ENCODE measurements around the gene TMPRSS4. TPM values are rescaled to one million over a fixed set of nuclear protein-coding genes. Genes with fewer than 3 reads are reported as not detected.
A peak's percentile ranks its signal among the peaks of the same experiment; 100 is the strongest.

Gene TMPRSS4
- total RNA-seq, 1 donor from 2014 or later, result not detected

DNA sequence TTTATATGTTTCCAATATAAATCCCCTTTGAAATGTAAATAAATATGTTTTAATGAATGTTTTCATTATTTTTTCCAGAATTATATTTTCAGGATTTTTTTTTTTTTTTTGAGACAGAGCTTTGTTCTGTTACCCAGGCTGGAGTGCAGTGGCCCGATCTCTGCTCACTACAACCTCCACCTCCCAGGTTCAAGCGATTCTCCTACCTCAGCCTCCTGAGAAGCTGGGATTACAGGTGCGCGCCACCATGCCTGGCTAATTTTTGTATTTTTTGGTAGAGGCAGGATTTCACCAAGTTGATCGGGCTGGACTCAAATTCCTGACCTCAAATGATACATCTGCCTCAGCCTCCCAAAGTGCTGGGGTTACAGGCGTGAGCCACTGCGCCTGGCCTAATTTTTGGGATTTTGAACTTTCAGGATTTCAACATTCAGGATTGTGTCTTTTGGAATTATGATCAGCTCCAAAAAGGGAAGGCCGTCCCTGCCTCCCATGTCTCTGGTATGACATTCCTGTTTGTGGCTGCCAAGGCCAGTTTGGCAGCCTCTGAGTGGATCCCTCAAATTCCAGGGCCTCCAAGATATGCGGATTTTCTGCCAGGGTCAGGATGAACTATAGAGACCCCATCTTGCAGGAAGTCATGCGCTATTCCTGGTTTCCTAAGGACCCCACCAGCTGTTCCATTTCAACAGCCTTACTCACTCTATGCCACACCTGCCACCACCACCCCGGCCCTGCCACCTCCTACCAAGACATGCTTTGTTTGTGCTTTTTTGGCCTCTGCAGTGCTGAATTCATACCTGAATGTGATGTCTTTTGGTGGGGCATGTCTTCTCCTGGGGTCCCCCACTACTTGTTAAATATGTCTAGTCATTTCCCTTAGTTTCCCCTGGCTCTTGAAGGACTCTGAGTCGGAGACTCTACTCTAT, 21.9 kb upstream of the TMPRSS4 start:
- H3K27ac ChIP-seq, result no peak overlapping the region
- no peaks in the 10 kb centered on the region for H3K27me3 ChIP-seq
- TF ChIP-seq, protein P1, sequence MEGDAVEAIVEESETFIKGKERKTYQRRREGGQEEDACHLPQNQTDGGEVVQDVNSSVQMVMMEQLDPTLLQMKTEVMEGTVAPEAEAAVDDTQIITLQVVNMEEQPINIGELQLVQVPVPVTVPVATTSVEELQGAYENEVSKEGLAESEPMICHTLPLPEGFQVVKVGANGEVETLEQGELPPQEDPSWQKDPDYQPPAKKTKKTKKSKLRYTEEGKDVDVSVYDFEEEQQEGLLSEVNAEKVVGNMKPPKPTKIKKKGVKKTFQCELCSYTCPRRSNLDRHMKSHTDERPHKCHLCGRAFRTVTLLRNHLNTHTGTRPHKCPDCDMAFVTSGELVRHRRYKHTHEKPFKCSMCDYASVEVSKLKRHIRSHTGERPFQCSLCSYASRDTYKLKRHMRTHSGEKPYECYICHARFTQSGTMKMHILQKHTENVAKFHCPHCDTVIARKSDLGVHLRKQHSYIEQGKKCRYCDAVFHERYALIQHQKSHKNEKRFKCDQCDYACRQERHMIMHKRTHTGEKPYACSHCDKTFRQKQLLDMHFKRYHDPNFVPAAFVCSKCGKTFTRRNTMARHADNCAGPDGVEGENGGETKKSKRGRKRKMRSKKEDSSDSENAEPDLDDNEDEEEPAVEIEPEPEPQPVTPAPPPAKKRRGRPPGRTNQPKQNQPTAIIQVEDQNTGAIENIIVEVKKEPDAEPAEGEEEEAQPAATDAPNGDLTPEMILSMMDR (IDR thresholded peaks at IDR 0.05), result no peak
- intact Hi-C loops (cut with DNase I), result no loop called here
- DNase-seq (ENCODE audit: low spot score in 2 of 2), result peak in 1 of 2 donors; percentile 50
- H3K9me3 ChIP-seq, result no peaks in the 10 kb centered on the region
- H3K4me1 ChIP-seq, result no peaks in the 10 kb centered on the region
- no peak overlapping the region for H3K4me3 ChIP-seq
- no peaks in the 10 kb centered on the region for H3K36me3 ChIP-seq

DNA sequence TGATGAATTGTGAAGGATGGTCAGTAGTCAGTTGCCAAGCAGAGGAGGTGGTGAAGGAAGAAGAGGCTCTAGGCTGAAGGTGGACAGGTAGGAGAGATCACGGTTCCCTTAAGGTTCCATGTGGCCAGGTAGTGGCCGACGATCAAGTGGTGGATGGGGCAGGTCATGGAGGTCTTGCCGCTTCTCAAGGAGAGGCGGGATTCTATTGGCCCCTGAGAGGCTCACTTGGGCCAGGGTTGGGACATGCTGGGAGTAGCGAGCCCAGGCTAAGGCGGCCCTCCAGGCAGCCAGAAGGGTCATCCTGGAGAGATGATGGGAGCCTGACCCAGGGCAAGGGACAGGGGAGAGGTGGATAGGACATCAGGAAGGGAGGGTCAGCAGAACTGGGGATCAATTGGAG, 20.9 kb upstream of the TMPRSS4 start:
- H3K27ac ChIP-seq, result no peak overlapping the region
- DNase-seq (ENCODE audit: low spot score in 2 of 2), result peak in 1 of 2 donors; percentile 21
- H3K9me3 ChIP-seq, result no peaks in the 10 kb centered on the region
- no peaks in the 10 kb centered on the region for H3K27me3 ChIP-seq
- H3K4me1 ChIP-seq, result no peaks in the 10 kb centered on the region
- H3K4me3 ChIP-seq, result no peak overlapping the region
- no peaks in the 10 kb centered on the region for H3K36me3 ChIP-seq
- TF ChIP-seq, protein P1 (IDR thresholded peaks at IDR 0.05), result no peak
- intact Hi-C loops (cut with DNase I), result no loop called here

DNA sequence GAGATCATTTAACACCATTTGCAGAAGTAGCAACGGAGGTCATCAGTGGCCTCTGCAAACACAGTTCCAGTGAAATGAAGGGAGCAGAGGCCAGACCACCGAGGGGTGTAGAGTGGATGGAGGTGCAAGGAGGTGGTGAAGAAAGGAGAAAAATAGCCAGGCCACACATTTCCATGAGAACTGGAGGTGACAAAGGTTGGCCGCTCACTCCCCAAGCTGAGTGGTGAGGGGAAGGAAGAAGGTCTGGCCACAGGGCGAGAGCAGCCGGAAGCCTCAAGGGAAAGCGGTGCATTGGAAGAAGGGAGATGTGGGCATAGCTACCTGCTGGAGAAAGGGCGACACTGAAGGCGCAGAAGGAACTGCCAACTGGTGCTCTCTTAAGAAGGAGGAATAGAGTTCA, 20.1 kb upstream of the TMPRSS4 start:
- H3K4me1 ChIP-seq, result no peaks in the 10 kb centered on the region
- intact Hi-C loops (cut with DNase I), result no loop called here
- H3K36me3 ChIP-seq, result no peaks in the 10 kb centered on the region
- H3K9me3 ChIP-seq, result no peaks in the 10 kb centered on the region
- no peak overlapping the region for H3K27ac ChIP-seq
- H3K4me3 ChIP-seq, result no peak overlapping the region
- TF ChIP-seq, protein P1 (IDR thresholded peaks at IDR 0.05), result no peak
- DNase-seq (ENCODE audit: low spot score in 2 of 2), result peak in 1 of 2 donors; percentile 30
- no peaks in the 10 kb centered on the region for H3K27me3 ChIP-seq

DNA sequence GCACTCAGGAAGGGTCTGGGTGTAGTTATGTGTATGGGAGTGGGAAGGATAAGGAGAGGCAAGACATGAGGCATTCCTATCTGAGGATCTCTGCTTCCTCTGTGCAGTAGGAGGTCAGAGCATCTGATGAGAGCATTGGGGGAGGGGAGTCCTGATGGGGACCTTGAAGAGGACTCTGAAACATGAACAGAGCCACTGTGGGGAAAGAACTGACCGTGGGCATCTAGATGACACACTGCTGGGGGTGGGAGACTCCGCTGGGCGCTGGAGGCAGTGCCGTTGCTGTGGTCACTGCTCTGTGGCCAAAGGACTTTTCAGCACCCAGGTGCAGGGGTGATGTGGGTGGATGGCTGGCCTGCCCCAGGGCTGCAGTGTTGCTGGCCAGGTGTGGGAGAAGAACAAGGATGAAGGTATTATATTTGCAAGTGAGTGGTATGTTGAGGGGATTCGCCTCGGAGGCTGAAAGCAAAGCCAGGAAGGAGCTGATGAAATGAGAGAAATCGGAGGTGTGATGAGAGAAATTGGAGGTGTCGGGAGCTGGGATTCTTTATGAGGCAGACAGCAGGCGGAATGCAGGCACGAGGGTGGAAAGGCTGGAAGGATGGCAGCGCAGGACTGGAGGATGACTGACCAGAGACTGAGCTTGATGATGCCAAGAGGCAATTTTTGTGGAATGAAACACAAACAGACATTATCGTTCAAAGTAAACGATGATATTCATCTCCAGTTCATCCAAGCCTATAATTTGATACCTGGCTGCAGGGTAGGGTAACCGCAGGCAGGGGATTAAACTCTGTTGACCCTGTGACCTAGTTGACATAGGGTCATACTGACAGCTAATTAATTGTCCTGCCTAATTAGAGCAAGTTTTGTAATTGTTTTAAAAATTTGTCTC, 19.4 kb upstream of the TMPRSS4 start:
- no peak overlapping the region for H3K27ac ChIP-seq
- H3K9me3 ChIP-seq, result no peaks in the 10 kb centered on the region
- TF ChIP-seq, protein P1 (IDR thresholded peaks at IDR 0.05), result no peak
- no peak overlapping the region for H3K4me3 ChIP-seq
- no peaks in the 10 kb centered on the region for H3K4me1 ChIP-seq
- no peaks in the 10 kb centered on the region for H3K27me3 ChIP-seq
- intact Hi-C loops (cut with DNase I), result no loop called here
- peak in 1 of 2 donors; percentile 41 for DNase-seq (ENCODE audit: low spot score in 2 of 2)
- no peaks in the 10 kb centered on the region for H3K36me3 ChIP-seq

DNA sequence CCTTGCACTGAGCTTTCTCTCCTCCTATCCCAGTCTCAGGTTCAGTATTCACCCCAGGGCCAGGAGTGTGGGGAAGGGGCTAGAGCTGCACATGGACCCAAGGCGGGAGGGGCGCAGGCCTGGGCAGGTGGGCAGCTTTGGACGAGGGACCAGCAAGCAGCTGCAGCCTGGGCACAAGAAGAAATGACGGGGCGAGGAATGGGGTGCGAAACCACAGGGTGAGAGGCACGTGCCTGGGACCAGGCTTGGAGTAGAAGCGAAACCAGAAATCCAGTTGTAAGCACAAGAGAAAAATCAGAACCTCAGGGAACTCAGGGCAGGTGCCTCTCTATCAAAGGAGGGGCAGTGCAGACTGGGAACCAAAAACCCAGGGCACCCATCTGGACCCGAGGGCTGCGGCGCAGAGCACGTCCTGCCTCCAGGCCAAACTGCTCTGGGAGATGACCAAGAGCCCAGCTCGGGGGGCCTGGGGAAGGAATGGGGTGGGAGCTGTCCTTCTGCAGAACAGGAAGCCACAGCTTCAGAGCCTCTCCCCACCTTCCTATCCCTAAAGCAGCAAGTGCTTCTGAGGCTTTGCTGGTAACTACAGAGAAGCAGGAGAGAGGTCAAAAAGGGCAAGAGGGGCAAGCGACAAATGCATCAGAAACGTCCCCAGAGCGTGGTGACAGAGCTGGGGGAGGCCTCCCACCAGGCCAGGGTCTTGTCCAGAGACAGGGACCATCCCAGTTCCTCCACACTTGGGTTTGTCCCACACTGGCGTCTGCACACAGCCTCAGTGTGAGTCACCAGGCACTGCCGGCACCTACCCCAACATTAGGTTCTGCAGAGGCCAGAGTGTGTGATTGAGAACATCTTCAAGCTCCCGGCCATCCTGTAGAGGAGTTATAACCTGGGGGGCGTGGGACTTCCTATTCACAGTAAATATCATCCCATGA, 18.3 kb upstream of the TMPRSS4 start:
- Histone ChIP-seq H3K9me3 (no peaks in the 10 kb centered on the region), H3K4me1 (no peaks in the 10 kb centered on the region), H3K27me3 (no peaks in the 10 kb centered on the region), H3K36me3 (no peaks in the 10 kb centered on the region), H3K27ac (no peak overlapping the region), H3K4me3 (no peak overlapping the region)
- DNase-seq (ENCODE audit: low spot score in 2 of 2), result peak in 1 of 2 donors; percentile 55
- TF ChIP-seq, protein P1 (IDR thresholded peaks at IDR 0.05), result no peak
- intact Hi-C loops (cut with DNase I), result no loop called here

Measured in ascending aorta (tissue), 2 donors.